SU-DHL-6 (cell line): ENCODE results near the gene DIAPH3.

Experiments used
- H2AFZ ChIP-seq: fragments of 200-600 bp; sonication (generic); 2 replicates; pipeline ENCODE4 v1.6.1; 2014; ENCODE audit warnings: low read depth, mild to moderate bottlenecking, moderate library complexity, mixed read lengths, antibody characterized with exemption, low read length; ENCODE audit not compliant: severe bottlenecking
- H3F3A ChIP-seq: fragments of 200-600 bp; shearing (Covaris generic); 2 replicates; pipeline ENCODE4 v1.6.0; 2016; ENCODE audit warnings: antibody characterized with exemption, mild to moderate bottlenecking; ENCODE audit not compliant: insufficient read depth
- H3K27ac ChIP-seq: fragments of 200-600 bp; sonication (generic); 2 replicates; pipeline ENCODE4 v1.5.1; 2016; ENCODE audit warnings: low read depth, mild to moderate bottlenecking, low read length, moderate library complexity, mixed read lengths
- H3K27me3 ChIP-seq: fragments of 200-600 bp; sonication (generic), shearing (Covaris generic); 2 replicates; pipeline ENCODE4 v1.6.0; 2014; ENCODE audit warnings: mild to moderate bottlenecking, low read length
- H3K36me3 ChIP-seq: fragments of 200-600 bp; sonication (generic); 2 replicates; pipeline ENCODE4 v1.6.1; 2014; ENCODE audit warnings: mild to moderate bottlenecking, low read length, mixed read lengths
- H3K4me2 ChIP-seq: fragments of 300-600, 200-600 bp; shearing (Covaris generic), sonication (generic); 2 replicates; pipeline ENCODE4 v1.6.0; 2014; ENCODE audit warnings: low read length, low read depth, mild to moderate bottlenecking; ENCODE audit not compliant: poor library complexity, severe bottlenecking
- H3K4me3 ChIP-seq: fragments of 200-600 bp; sonication (generic); 2 replicates; pipeline ENCODE4 v1.5.1; 2014; ENCODE audit warnings: antibody characterized with exemption, low read length, mild to moderate bottlenecking, mixed read lengths; ENCODE audit not compliant: insufficient read depth, poor library complexity, severe bottlenecking
- H3K79me2 ChIP-seq: fragments of 200-600 bp; sonication (generic); 2 replicates; pipeline ENCODE4 v1.6.1; 2014; ENCODE audit warnings: mild to moderate bottlenecking, low read length, moderate library complexity; ENCODE audit not compliant: insufficient read depth
- H3K9ac ChIP-seq: fragments of 200-600 bp; sonication (generic); 2 replicates; pipeline ENCODE4 v1.7.0; 2014; ENCODE audit warnings: mild to moderate bottlenecking, low read length
- H3K9me2 ChIP-seq: fragments of 200-600 bp; sonication (generic); replicated peaks from 2 replicates; pipeline ENCODE4 v1.6.1; 2014; ENCODE audit warnings: low read length; ENCODE audit not compliant: insufficient read depth
- H3K9me3 ChIP-seq: fragments of 200-600 bp; sonication (generic); 2 replicates; pipeline ENCODE4 v1.6.1; 2014; ENCODE audit warnings: low read length, mixed read lengths; ENCODE audit not compliant: insufficient read depth
- H4K20me1 ChIP-seq: fragments of 200-600 bp; sonication (generic); 2 replicates; pipeline ENCODE4 v1.6.1; 2014; ENCODE audit warnings: low read depth, mild to moderate bottlenecking, antibody characterized with exemption, low read length, moderate library complexity, mixed read lengths
- CTCF ChIP-seq: fragments of 200-600 bp; sonication (generic); IDR thresholded peaks from one replicate; pipeline ENCODE4 v1.5.1; 2017; ENCODE audit warnings: antibody characterized with exemption, mild to moderate bottlenecking, low read length, moderate library complexity; ENCODE audit not compliant: insufficient read depth, poor library complexity, severe bottlenecking
- EZH2phosphoT487 ChIP-seq: fragments of 200-600 bp; sonication (generic), shearing (Covaris generic); conservative IDR thresholded peaks from 2 replicates; pipeline ENCODE4 v1.6.1; 2018; ENCODE audit warnings: mild to moderate bottlenecking, antibody characterized with exemption, low read length, moderate library complexity, mixed read lengths

Gene DIAPH3

GRCh38 chr13:60028021-60028420, 135.7 kb downstream of the DIAPH3 start:
- Histone ChIP-seq H3K9me3 (no peaks in the 10 kb centered on the region), H4K20me1 (no peaks in the 10 kb centered on the region), H3K27me3 (no peaks in the 10 kb centered on the region), H3K9ac (no peak overlapping the region), H3K27ac (no peak overlapping the region), H2AFZ (no peak overlapping the region), H3K4me2 (no peak overlapping the region), H3F3A (no peaks in the 10 kb centered on the region), H3K9me2 (no peaks in the 10 kb centered on the region), H3K79me2 (no peaks in the 10 kb centered on the region), H3K4me3 (no peak overlapping the region), H3K36me3 (peaks cover 10% of the 10 kb centered on the region)
- TF ChIP-seq EZH2phosphoT487 (no peak), CTCF (no peak)

GRCh38 chr13:60026286-60026685, 137.4 kb downstream of the DIAPH3 start:
- no peaks in the 10 kb centered on the region for H3F3A ChIP-seq
- H3K4me3 ChIP-seq, result no peak overlapping the region
- no peaks in the 10 kb centered on the region for H4K20me1 ChIP-seq
- H3K36me3 ChIP-seq, result peaks cover 10% of the 10 kb centered on the region
- no peak overlapping the region for H3K4me2 ChIP-seq
- H3K9me2 ChIP-seq, result no peaks in the 10 kb centered on the region
- TF ChIP-seq CTCF, result no peak
- no peak overlapping the region for H3K27ac ChIP-seq
- H3K79me2 ChIP-seq, result no peaks in the 10 kb centered on the region
- no peak overlapping the region for H3K9ac ChIP-seq
- H2AFZ ChIP-seq, result no peak overlapping the region
- no peaks in the 10 kb centered on the region for H3K27me3 ChIP-seq
- no peaks in the 10 kb centered on the region for H3K9me3 ChIP-seq

DNA sequence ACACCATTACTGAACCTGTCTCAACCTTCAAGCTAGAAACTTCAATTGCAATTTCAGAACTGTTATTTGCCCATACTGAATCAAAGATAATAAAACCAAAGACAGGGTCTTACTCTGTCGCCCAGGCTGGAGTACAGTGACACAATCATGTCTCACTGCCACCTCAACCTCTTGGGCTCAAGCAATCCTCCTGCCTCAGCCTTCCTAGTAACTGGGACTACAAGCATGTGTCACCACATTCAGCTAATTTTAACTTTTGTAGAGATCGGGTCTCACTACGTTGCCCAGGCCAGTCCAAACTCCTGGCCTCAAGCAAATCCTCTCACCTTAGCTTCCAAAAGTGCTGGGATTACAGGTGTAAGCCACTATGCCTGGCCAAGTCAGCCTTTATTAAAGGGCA, 143.4 kb downstream of the DIAPH3 start:
- H3K4me2 ChIP-seq, result no peak overlapping the region
- peaks cover 6% of the 10 kb centered on the region for H3K36me3 ChIP-seq
- no peak overlapping the region for H3K4me3 ChIP-seq
- no peaks in the 10 kb centered on the region for H3K9me3 ChIP-seq
- H3K79me2 ChIP-seq, result no peaks in the 10 kb centered on the region
- no peaks in the 10 kb centered on the region for H3F3A ChIP-seq
- TF ChIP-seq CTCF (no peak), EZH2phosphoT487 (no peak)
- H3K9me2 ChIP-seq, result no peaks in the 10 kb centered on the region
- no peak overlapping the region for H3K9ac ChIP-seq
- no peak overlapping the region for H3K27ac ChIP-seq
- H2AFZ ChIP-seq, result no peak overlapping the region
- H4K20me1 ChIP-seq, result 0 out of 2 replicates have a peak, but pooled peaks cover 2% of the 10 kb centered on the region
- no peaks in the 10 kb centered on the region for H3K27me3 ChIP-seq
